NCI-H524 (cell line): Measurements from ENCODE around the gene NCKAP5L.
"Not testable (repeated sequence)": the region's sequence is repeated elsewhere in the genome, so short reads cannot be mapped to it uniquely, and the experiment has no call there.

ENCODE experiments used
- DNase-seq, 2 experiments: peaks; one replicate each; lab custom pipeline; 2025; lab: John Stamatoyannopoulos, UW

NCKAP5L gene, protein sequence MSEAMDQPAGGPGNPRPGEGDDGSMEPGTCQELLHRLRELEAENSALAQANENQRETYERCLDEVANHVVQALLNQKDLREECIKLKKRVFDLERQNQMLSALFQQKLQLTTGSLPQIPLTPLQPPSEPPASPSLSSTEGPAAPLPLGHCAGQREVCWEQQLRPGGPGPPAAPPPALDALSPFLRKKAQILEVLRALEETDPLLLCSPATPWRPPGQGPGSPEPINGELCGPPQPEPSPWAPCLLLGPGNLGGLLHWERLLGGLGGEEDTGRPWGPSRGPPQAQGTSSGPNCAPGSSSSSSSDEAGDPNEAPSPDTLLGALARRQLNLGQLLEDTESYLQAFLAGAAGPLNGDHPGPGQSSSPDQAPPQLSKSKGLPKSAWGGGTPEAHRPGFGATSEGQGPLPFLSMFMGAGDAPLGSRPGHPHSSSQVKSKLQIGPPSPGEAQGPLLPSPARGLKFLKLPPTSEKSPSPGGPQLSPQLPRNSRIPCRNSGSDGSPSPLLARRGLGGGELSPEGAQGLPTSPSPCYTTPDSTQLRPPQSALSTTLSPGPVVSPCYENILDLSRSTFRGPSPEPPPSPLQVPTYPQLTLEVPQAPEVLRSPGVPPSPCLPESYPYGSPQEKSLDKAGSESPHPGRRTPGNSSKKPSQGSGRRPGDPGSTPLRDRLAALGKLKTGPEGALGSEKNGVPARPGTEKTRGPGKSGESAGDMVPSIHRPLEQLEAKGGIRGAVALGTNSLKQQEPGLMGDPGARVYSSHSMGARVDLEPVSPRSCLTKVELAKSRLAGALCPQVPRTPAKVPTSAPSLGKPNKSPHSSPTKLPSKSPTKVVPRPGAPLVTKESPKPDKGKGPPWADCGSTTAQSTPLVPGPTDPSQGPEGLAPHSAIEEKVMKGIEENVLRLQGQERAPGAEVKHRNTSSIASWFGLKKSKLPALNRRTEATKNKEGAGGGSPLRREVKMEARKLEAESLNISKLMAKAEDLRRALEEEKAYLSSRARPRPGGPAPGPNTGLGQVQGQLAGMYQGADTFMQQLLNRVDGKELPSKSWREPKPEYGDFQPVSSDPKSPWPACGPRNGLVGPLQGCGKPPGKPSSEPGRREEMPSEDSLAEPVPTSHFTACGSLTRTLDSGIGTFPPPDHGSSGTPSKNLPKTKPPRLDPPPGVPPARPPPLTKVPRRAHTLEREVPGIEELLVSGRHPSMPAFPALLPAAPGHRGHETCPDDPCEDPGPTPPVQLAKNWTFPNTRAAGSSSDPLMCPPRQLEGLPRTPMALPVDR (N-terminal part only)

GRCh38 chr12:49828133-49829091, at the start of gene NCKAP5L:
NCKAP5L (minus strand) TSS chr12:49828413; CDS start chr12:49804044, 24,369 bp downstream.
- peak; percentile 90 to 92 for DNase-seq

DNA sequence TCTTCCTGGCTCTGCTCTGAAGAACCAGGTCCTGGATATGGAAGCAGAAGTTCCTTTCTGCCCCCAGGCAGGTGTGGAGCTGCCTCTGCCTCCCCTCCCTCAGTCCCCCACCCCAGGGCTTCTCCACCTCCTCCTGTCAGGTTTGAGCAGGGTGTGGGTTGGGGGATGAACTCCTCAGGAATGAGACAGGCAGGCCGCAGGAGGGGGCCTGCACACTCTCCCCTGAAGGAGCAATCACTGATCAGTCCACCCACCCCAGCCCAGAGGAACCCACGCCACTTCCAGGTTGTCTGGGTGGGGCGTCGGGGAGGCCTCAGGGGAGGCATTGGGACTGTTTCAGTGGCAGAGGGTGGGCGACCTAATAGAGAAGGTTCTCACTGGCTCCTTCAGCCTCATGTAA, 48.9 kb upstream of the NCKAP5L start:
- DNase-seq: no peak

DNA sequence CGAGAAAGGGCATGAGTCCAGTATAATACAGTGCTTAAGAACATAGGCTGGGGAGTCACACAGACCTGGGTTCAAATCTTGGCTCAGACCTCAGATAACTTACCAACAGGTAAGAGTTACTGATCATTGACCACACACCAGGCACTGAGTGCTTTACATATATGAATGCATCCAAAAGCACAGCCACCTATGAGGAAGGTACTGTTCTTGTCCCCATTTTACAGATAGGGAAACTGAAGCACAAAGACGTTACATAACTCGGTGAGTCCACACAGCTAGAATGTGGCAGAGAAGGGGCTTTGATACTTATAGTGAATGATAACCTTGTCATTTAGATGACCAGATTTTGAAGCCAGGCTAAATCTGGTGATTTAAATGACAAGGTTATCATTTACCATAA, 47.9 kb upstream of the NCKAP5L start:
- DNase-seq: no peak

GRCh38 chr12:49875115-49875720, 47.0 kb upstream of the NCKAP5L start:
- no peak for DNase-seq

DNA sequence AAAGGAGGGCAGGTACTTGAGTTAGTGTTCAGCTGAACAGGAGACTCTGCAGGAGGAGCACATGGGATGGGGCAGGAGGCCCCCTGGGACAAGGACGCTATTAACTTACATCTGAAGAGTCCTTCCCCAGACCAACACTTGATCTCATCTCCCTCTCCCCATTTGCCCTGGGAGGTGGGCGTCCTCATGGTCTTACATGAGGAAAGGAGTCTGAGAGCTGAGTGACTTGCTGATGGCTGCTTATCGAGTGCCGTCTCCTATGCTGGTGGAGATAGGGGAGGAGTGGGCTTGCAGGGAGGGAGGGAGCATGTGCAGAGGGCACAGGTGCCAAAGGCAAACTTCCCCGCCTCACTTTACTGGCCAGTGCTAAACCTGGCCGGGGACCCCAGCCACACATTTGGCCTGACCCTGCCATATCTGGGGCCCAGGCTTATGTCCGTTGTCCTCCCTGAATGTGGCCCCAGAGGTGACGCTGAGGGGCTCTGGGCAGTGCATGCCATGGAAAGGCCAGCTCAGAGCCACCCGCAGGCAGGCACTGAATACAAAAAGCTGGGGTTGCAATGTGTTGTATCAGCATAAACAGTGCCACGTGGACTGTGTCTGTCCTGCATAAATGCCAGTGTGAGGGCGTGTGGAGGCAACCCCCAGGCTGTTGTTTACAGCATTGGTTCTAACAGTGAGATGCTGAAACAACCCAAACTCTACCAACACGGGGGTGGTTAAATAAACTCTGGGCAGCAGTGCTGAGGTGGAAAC, 46.1 kb upstream of the NCKAP5L start:
- DNase-seq: peak in 1 of 2 experiments; percentile 32

GRCh38 chr12:49873361-49873934, 45.2 kb upstream of the NCKAP5L start:
- no peak for DNase-seq

GRCh38 chr12:49872781-49873181, 44.6 kb upstream of the NCKAP5L start:
- no peak for DNase-seq

DNA sequence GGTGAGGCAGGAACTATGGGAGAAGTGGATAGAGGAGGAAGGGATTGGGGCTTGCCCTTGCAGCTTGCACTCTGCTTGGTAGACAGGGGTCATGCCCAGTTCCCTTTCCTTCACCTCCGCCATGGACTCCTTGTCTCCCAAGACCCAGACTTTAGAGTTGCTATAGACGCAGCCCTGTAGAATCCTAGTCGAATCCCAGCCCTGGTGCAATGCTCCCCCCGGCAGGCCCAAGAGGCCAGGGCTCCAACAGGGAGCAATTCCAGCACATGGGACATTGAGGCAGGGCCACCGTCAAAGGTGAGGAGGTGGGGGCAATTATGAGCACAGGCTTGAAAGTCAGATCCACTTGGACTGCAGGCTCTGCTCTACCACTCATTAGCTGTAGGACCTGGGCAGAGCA, 44.2 kb upstream of the NCKAP5L start:
- DNase-seq: no peak

GRCh38 chr12:49871811-49872251, 43.6 kb upstream of the NCKAP5L start:
- not testable (repeated sequence) for DNase-seq

- no peak for DNase-seq
Measured at GRCh38 chr12:49871263-49871561, 43.0 kb upstream of the NCKAP5L start.

- no peak for DNase-seq
Measured at GRCh38 chr12:49870501-49871262, 42.5 kb upstream of the NCKAP5L start.

DNA sequence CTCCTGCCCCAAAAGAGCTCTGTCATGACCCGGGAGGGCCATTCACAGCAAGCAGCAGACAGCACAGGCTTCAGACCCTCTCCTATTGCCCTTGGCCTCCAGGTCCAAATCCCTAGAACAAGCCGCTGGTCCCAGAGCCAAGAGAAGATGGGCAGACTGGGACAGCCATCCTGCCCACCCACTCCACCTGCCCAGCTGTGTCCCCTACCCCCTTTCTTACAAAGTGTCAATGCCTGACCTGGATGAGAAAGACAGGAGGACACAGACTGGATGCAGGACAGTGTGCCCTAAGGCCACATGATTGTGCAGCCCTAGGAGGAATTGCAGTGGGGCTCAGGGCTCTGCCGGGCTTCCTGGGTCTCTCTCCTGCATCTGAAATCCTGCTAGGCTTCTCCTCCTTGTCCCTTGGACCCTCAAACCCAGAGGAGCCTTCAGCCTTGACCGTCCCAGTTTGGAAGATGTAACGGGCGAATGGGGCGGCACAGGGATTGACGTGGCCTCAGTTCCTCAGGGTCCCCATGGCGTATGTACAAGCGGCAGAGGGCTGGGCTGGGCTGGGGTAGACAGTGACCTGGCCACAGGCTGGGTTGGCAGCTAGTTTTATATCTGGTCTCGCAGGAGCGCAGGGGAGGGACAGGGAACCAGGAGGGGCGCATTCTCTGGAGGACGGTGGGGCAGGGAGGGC, 41.7 kb upstream of the NCKAP5L start:
- no peak for DNase-seq

- peak; percentile 96 for DNase-seq
Measured at GRCh38 chr12:49868952-49869815, 41.0 kb upstream of the NCKAP5L start.

DNA sequence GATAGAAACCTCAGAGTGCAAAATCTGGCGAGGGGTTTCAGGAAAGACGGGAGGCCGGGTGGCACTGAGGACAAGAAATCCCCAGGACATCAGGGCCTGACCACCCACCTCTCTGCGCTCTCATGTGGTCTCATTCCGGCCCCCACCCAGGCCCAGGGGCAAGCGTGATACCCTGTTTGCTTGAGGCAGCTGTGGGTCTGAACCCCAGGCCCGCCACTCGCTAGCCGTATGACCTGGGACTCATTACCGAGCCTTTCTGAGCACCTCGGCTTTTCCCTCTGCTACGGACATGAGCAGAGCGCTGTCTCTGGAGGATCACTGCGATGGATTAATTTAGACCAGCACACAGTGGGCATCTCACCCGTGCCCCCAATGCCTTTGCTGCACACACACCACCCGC, 40.2 kb upstream of the NCKAP5L start:
- no peak for DNase-seq

GRCh38 chr12:49867570-49868341, 39.5 kb upstream of the NCKAP5L start:
- no peak for DNase-seq

- peak; percentile 29 to 53 for DNase-seq
Measured at GRCh38 chr12:49866859-49867569, 38.8 kb upstream of the NCKAP5L start.
